Astrocyte (in vitro differentiated cells and primary cell): Measurements from ENCODE around the gene C1GALT1C1L.

ENCODE experiments used
- CTCF ChIP-seq: IDR thresholded peaks from 2 replicates; pipeline ENCODE4 v1.5.1; 2011; ENCODE audit warnings: low read depth, mild to moderate bottlenecking, inconsistent platforms, low read length, moderate library complexity; ENCODE audit not compliant: insufficient read depth
- EZH2 ChIP-seq: IDR thresholded peaks from 2 replicates; pipeline ENCODE4 v1.6.1; 2012; ENCODE audit warnings: mild to moderate bottlenecking, low read length, inconsistent platforms; ENCODE audit not compliant: insufficient read depth

- no peak for TF ChIP-seq CTCF
- no peak for TF ChIP-seq EZH2
Observed at GRCh38 chr2:43708178-43708577, 31.9 kb upstream of the C1GALT1C1L start.
